Erythroblast (primary cell): Measurements from ENCODE around the gene SESN2.

Experiments used
- DNase-seq, 2 experiments: peaks; one replicate each; lab custom pipeline; 2025; lab: John Stamatoyannopoulos, UW
- GATA1 ChIP-seq: IDR thresholded peaks from 2 replicates; pipeline ENCODE4 v1.6.1; 2011; ENCODE audit warnings: low read depth, mild to moderate bottlenecking, control low read depth, low read length, moderate library complexity
- POLR2A ChIP-seq: IDR thresholded peaks from 2 replicates; pipeline ENCODE4 v1.6.1; 2011; ENCODE audit warnings: mild to moderate bottlenecking, low read length

The SESN2 gene

GRCh38 chr1:28260803-28261174 lies 1.5 kb downstream of the SESN2 start:
- TF ChIP-seq POLR2A (no peak), GATA1 (no peak)
- DNase-seq, result peak in 1 of 2 experiments; percentile 66

DNA sequence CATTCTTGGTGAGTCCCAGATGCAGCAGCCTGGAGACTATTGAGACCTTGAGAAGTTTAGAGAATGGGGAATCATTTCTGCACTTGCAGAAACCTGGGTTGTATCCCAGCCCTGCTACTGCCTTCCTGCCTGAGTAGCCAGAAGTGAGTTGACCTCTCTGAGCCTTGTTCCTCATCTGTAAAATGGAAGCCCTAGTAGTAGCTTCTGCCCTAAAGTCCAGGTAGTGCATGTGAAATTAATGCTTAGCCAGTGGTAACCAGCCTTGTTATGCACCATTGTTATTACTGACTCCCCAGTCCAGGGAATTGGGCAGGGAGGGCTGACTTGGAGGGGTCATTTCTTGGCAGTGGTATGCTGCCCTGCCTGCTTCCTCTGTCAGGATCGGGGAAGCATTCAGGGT lies 5.6 kb downstream of the SESN2 start:
- TF ChIP-seq GATA1, result no peak
- no peak for TF ChIP-seq POLR2A

GRCh38 chr1:28265577-28265976 lies 6.3 kb downstream of the SESN2 start:
- no peak for DNase-seq
- TF ChIP-seq GATA1, result no peak
- no peak for TF ChIP-seq POLR2A

More for the DNA sequence above, 5.6 kb downstream of the SESN2 start:
- DNase-seq, result no peak

- TF ChIP-seq GATA1 (no peak), POLR2A (no peak)
- DNase-seq, result peak in 1 of 2 experiments; percentile 76
These were observed 7.6 kb downstream of the SESN2 start for GRCh38 chr1:28266920-28267322.

DNA sequence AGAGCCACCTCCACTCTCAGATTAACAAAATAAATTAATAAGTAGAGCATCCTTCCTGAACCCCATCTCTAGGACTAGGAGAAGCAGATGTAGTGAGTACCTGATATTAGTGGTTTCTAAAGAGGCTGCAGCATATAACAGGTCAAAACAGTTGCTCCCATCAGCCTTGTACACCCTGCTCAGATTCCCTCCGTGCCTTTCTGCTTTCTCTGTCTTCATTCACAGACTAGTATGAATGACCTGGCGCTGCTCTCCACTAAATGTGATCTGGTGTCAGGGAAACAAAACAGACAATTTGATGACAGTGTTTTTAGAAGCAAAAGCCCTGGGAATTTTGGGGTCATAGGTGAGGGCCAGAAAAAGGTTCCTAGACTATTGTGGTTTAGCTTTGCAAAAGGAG lies 8.3 kb downstream of the SESN2 start:
- DNase-seq, result no peak
- TF ChIP-seq GATA1 (no peak), POLR2A (no peak)

DNA sequence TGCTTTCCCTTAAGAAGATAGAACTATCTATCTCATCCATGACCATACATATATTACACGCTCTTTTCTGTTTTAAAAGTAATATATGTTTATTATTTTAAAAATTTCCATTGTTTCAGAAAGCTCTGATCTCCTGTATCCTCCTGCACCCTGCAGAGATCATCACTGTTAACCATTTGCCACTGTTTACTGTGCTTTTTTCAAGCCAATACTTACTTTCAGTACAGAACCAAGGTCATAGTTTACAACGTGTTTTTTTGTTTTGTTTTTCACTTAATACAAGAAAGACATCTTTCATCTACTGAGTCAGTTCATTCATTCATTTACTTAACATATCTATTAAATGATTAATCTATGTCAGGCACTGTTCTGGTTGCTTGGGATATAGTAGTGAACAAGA lies 10.2 kb downstream of the SESN2 start:
- DNase-seq, result no peak
- TF ChIP-seq POLR2A, result no peak
- no peak for TF ChIP-seq GATA1

DNA sequence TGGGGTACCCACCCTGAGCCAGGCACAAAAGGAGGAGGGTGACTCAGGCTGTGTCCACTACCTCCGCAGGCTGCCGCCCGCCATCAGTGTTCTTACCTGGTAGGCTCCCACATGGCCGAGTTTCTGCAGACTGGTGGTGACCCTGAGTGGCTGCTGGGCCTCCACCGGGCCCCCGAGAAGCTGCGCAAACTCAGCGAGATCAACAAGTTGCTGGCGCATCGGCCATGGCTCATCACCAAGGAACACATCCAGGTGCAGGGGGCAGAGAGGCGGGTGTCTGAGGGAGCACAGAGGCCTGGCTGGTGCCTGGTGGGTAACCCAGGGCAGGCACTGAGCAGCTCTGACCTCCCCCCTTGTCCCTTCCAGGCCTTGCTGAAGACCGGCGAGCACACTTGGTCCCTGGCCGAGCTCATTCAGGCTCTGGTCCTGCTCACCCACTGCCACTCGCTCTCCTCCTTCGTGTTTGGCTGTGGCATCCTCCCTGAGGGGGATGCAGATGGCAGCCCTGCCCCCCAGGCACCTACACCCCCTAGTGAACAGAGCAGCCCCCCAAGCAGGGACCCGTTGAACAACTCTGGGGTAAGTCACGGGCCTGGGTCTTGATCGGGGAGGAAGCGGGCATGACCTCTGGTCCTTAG lies 13.0 kb downstream of the SESN2 start:
- no peak for DNase-seq
- TF ChIP-seq GATA1 (no peak), POLR2A (no peak)

GRCh38 chr1:28273216-28273860 lies 14.0 kb downstream of the SESN2 start:
- TF ChIP-seq POLR2A, result no peak
- no peak for TF ChIP-seq GATA1
- no peak for DNase-seq

DNA sequence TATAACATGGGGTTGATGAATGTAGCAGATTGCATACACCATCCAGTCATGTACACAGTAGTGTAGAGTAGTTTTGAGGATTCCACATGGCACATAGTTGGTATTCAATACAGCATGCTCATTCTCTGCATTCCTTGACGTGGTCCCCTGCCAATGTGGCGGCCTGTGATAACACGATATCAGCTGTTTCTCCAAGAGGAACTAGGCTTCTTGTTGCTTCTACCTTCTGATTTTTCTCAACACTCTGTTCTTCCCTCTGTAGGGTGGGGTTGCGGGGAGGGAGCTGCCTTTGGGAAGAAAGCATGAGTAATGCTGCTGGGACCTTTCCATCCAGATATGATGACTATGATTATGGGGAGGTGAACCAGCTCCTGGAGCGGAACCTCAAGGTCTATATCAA lies 19.4 kb downstream of the SESN2 start:
- no peak for DNase-seq
- TF ChIP-seq GATA1, result no peak
- TF ChIP-seq POLR2A, result no peak

- no peak for TF ChIP-seq POLR2A
- no peak for TF ChIP-seq GATA1
- no peak for DNase-seq
These were observed 20.4 kb downstream of the SESN2 start for GRCh38 chr1:28279721-28280120.

DNA sequence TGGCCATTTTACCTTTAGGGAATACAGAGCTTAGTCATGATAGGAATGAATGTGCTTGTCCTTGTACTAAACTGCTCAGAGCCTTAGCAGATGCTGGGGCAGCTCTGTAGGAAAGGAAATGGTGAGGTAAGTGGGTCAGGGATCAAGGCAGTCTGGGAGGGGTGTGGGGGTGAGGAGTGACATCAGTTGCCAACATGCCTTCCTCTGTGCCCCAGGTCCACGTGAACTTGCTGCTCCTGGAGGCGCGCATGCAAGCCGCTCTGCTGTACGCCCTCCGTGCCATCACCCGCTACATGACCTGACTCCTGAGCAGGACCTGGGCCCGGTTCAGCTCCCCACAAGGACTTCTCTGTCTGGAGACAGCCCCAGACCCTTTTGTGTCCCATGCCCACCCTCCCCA lies 21.2 kb downstream of the SESN2 start:
- TF ChIP-seq GATA1 (no peak), POLR2A (no peak)
- no peak for DNase-seq

GRCh38 chr1:28280977-28281381 lies 21.7 kb downstream of the SESN2 start:
- no peak for TF ChIP-seq POLR2A
- no peak for TF ChIP-seq GATA1
- DNase-seq, result no peak

- no peak for DNase-seq
- TF ChIP-seq POLR2A (no peak), GATA1 (no peak)
These were observed 22.5 kb downstream of the SESN2 start for GRCh38 chr1:28281608-28282425.
